Naive thymus-derived CD8-positive, alpha-beta T cell (primary cell): ENCODE results near the gene SCYL1. TPM values are rescaled to one million over a fixed set of nuclear protein-coding genes. Genes with fewer than 3 reads are reported as not detected.

ENCODE experiments used
- ATAC-seq, 2 donors: fragments of 150-1000 bp; cut with Tn5 transposase in 1 of 2; sonication (Bioruptor Pico), chemical (Tn5 transposase) in 1 of 2; 1 replicate in 1 of 2; 2 replicates in 1 of 2; pipeline ENCODE4 v1.10.0; 2021; ENCODE audit warnings: mild to moderate bottlenecking in 2 of 2, moderate library complexity in 2 of 2
- POLR2A ChIA-PET: fragments of 350-600 bp; sonication (Branson Sonifier 250); formaldehyde crosslinking; loops from one replicate; lab custom pipeline; 2021; ENCODE audit warnings: antibody characterized with exemption; lab: Charles Lee
- DNase-seq, 10 donors: peaks; one replicate each; pipeline versions ENCODE4 v3.0.0 to v3.0.0-alpha.2; 2020 to 2022
- H3K27ac Mint-ChIP-seq, 10 donors: one replicate each; pipeline ENCODE4 v1.8.0; 2020 to 2022; ENCODE audit warnings: mild to moderate bottlenecking in 10 of 10, mixed read lengths in 10 of 10, moderate library complexity in 4 of 10, inconsistent platforms in 1 of 10
- H3K27me3 Mint-ChIP-seq, 5 donors: one replicate each; pipeline ENCODE4 v1.8.0; 2021 to 2022; ENCODE audit warnings: mixed read lengths in 5 of 5
- H3K36me3 Mint-ChIP-seq, 3 donors: one replicate each; pipeline ENCODE4 v1.8.0; 2020 to 2022; ENCODE audit warnings: mixed read lengths in 3 of 3, mild to moderate bottlenecking in 2 of 3, inconsistent platforms in 1 of 3
- H3K4me1 Mint-ChIP-seq, 4 donors: one replicate each; pipeline ENCODE4 v1.8.0; 2021 to 2022; ENCODE audit warnings: mixed read lengths in 4 of 4
- H3K4me3 Mint-ChIP-seq, 10 donors: one replicate each; pipeline ENCODE4 v1.8.0; 2020 to 2022; ENCODE audit warnings: mild to moderate bottlenecking in 10 of 10, mixed read lengths in 10 of 10, moderate library complexity in 6 of 10, inconsistent platforms in 1 of 10
- H3K9me3 Mint-ChIP-seq, 9 donors: one replicate each; pipeline ENCODE4 v1.8.0; 2020 to 2022; ENCODE audit warnings: mixed read lengths in 9 of 9, mild to moderate bottlenecking in 3 of 9, inconsistent platforms in 1 of 9, moderate library complexity in 1 of 9
- polyA plus RNA-seq, 3 donors: library from polyadenylated mRNA; unstranded; fragments of 300-500 nt; fragmentation: Illumina TruSeq; gene quantifications; one replicate each; pipeline ENCODE4 v1.2.3, GENCODE V29; 2021
- total RNA-seq, 8 experiments: library from RNA in 2 of 8; stranded (reverse) in 2 of 8; gene quantifications; one replicate each; pipeline ENCODE4 v1.2.3 and lab custom pipeline; 2021 to 2026

SCYL1 gene
- total and polyA plus RNA-seq, 5 experiments from 2014 or later: 23.2 to 70.6 (median 41.5) TPM

DNA sequence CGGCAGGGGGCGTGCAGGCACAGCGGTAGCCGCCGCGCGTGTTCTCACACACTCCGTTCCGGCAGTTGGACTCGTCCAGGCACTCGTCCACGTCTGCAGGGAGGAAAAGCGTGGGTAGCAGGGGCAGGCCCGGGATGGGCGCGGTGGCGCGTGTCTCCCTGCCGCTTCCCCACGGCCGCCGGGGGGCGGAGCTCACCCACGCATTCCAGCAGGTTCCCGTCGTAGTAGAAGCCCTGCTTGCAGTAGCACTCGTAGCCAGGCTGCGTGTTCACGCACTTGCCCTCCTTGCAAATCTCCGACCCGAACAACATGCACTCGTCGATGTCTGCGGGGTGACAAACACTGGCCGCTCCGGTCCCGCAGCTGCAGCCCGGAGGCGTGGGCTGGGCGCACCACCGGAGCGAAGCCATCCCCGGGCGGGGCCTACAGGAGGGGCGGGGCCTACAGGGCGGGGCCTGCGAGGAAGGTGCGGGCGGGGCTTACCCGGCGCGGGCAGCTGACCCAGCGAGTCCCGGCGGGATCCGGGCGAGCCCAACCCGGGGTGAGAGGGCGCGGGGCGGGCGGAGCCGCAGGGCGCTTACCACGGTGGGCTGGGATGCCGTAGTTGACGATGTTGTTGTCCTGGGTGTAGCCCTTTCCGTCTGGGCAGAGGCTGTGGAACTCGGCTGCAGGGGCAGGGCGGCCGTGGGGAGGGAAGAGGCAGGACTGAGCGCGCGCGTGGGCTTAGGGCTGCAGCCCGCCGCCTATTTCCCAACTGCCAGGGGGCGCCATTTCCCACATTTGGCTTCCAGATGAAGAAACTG lies 15.6 kb downstream of the SCYL1 start:
- DNase-seq (peak; percentile 79 to 99 (median 86)), ATAC-seq (peak; percentile 77 to 84)
- H3K36me3 Mint-ChIP-seq: peaks cover 0 to 24% (median 0%) of the 10 kb centered on the region in 3 donors
- peak overlapping the region; percentile 80 to 96 (median 86) for H3K27ac Mint-ChIP-seq
- H3K9me3 Mint-ChIP-seq: no peaks in the 10 kb centered on the region
- peaks cover 15 to 41% (median 31%) of the 10 kb centered on the region in 4 donors for H3K4me1 Mint-ChIP-seq
- POLR2A ChIA-PET: interaction anchor here (0.5 to 12.3 kb wide), 27 partner anchors 8 to 500 kb away, joined by 3 to 260 read pairs (median 5); partner anchors contain the start of genes BANF1, EHBP1L1, FAM89B and KCNK7
- H3K27me3 Mint-ChIP-seq: no peaks in the 10 kb centered on the region
- H3K4me3 Mint-ChIP-seq: peak overlapping the region; percentile 77 to 90 (median 85)

DNA sequence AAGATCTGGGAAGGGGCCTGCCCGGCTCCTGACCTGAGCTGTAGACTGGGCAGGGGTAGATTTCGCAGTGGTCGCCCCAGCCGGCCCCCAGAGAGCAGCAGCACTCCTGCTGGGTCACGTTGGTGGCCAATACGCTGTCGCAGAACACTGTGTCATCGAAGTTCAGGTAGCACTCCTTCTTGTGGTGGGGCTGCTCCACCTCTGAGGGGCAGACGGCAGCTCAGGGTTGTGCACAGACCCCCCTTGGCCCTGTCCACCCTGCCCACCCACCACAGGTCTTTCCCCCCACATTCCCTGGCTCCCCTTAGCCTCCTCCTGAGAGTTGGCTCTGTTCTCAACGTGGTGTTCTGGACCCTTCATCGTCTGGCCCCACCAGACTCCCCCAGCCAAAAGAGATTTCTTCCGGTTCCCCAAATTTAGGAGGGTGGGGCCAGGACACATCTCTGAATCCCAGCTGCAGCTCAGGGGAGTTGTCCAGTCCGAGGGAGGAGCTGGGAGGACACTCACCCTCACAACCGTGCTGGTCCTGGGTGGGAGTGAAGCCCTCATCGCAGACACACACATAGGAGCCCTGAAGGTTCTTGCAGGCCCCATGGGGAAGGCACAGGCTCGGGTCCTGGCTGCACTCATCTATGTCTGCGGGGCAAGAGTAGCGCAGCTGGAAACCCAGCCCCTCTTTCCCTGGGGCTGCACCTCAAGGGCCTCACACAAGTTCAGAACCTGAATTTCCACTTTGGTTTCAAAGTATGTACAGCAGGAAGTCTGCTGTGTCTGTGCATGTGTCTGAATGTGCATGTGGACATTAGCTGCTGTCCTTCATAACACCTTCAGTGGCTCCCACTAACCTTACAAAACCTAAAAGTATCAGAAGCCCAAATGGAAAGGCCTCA lies 16.5 kb downstream of the SCYL1 start:
- DNase-seq (no peak), ATAC-seq (peak in 1 of 2 donors; percentile 1)
- H3K27ac Mint-ChIP-seq: peak overlapping the region; percentile 34 to 96 (median 87)
- H3K27me3 Mint-ChIP-seq: no peaks in the 10 kb centered on the region
- peaks cover 20 to 46% (median 39%) of the 10 kb centered on the region in 4 donors for H3K4me1 Mint-ChIP-seq
- POLR2A ChIA-PET: interaction anchor here (0.5 to 12.3 kb wide), 18 partner anchors 11 to 501 kb away, joined by 3 to 260 read pairs (median 18); partner anchors contain the start of genes BANF1, EHBP1L1, FAM89B and KCNK7
- H3K36me3 Mint-ChIP-seq: peaks cover 0 to 21% (median 0%) of the 10 kb centered on the region in 3 donors
- H3K4me3 Mint-ChIP-seq: peak overlapping the region; percentile 77 to 90 (median 85)
- no peaks in the 10 kb centered on the region for H3K9me3 Mint-ChIP-seq

DNA sequence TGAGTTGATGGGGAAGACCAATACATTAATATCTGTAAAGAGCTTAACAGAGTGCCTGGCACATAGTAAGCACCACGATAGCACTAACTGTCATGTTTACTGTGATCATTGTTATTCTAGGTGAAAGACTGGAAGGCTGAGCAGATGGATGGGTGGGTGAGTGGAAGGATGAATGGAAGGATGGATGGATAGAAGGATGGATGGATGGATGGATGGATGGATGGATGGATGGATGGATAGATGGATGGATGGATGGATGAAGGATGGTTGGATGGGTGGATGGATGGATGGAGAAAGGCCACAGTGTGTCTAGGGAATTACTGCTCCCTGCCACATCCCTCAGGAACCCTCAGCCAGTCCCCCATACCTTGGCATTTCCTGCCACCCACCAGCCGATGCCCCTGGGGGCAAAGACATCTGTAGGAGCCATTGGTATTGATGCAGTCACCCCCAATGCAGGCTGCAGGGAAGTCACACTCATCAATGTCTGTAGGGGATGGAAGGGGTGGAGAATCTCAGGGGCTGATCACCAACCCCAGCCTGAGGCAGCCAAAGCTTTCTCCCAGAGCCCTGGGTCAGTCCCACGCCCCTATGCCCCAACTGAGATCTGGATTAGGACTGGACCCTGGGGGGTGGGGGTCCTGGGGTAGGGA lies 18.0 kb downstream of the SCYL1 start:
- peak overlapping the region in 9 of 10 donors; percentile 7 to 81 (median 34) for H3K27ac Mint-ChIP-seq
- H3K9me3 Mint-ChIP-seq: no peaks in the 10 kb centered on the region
- peaks cover 22 to 61% (median 48%) of the 10 kb centered on the region in 4 donors for H3K4me1 Mint-ChIP-seq
- DNase-seq: no peak
- no peak for ATAC-seq
- H3K27me3 Mint-ChIP-seq: no peaks in the 10 kb centered on the region
- H3K4me3 Mint-ChIP-seq: peak overlapping the region in 1 of 10 donors; percentile 2
- POLR2A ChIA-PET: interaction anchor here (0.7 to 12.3 kb wide), 8 partner anchors 11 to 1564 kb away, joined by 3 to 260 read pairs (median 52); partner anchors contain the start of genes EHBP1L1, FAM89B, KCNK7 and LTBP3
- H3K36me3 Mint-ChIP-seq: peaks cover 0 to 24% (median 0%) of the 10 kb centered on the region in 3 donors

DNA sequence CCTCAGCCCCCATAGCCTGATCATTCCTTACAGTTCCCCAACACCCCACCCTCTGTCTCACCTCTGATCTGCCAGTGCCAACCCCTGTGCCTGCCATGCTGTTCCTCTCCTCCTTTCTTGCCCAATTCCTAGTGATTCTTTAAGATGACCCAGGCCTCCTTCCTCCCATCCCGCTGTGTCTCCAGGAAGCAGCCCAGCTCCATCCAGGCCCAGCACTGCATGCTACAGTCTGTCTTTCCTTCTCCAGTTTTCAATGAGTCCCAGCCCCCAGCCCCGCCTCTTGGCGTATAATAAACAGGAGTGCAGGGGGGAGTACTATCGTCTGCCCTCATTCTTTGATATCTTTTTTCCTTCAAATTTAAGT lies 21.0 kb downstream of the SCYL1 start:
- no peaks in the 10 kb centered on the region for H3K27me3 Mint-ChIP-seq
- peaks cover 0 to 49% (median 4%) of the 10 kb centered on the region in 3 donors for H3K36me3 Mint-ChIP-seq
- peak overlapping the region; percentile 43 to 89 (median 78) for H3K4me3 Mint-ChIP-seq
- H3K27ac Mint-ChIP-seq: peak overlapping the region; percentile 53 to 99 (median 96)
- POLR2A ChIA-PET: interaction anchor here (0.9 to 12.3 kb wide), 12 partner anchors 8 to 123 kb away, joined by 3 to 260 read pairs (median 7); partner anchors contain the start of genes EHBP1L1, FAM89B, MALAT1 and MAP3K11
- H3K4me1 Mint-ChIP-seq: peaks cover 32 to 76% (median 64%) of the 10 kb centered on the region in 4 donors
- DNase-seq (no peak), ATAC-seq (no peak)
- no peaks in the 10 kb centered on the region for H3K9me3 Mint-ChIP-seq

DNA sequence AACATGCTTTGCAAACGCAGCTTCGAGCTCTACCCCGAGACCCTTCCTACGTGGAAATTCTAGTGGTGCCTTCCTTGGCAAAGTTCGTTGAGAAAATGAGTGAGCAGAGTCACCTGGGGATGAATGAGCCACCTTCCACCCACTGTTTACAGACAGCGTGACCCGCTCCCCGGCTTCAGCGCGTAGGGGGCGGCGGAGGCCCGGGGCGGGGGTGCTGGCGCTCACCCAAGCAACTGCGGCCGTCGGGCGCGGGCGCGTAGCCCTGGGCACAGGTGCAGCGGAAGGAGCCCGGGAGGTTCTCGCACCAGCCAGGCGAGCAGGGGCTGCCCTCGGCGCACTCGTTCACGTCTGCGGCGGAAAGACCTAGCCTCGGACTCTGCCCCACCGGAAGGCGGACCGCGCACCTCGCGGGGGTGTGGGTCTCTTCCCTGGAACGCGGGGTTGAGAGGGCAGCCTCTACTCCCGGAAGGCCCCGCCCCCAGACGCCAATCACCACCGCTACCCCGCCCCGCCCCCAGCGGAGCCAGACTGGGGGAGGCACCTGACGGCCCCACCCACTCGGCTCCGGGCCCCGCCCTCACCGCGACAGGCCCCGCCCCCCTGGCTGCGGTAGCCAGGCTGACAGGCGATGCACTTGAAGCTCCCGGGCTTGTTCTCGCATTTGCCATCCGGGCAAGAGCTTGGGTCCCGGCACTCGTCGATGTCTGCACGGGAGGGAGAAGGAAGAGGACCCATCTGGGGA lies 21.5 kb downstream of the SCYL1 start:
- peak; percentile 95 to 100 (median 98) for DNase-seq
- Mint-ChIP-seq H3K36me3 (peaks cover 0 to 55% (median 7%) of the 10 kb centered on the region in 3 donors), H3K27ac (peak overlapping the region; percentile 53 to 99 (median 96)), H3K4me3 (peak overlapping the region; percentile 77 to 89 (median 83)), H3K9me3 (no peaks in the 10 kb centered on the region), H3K4me1 (peaks cover 32 to 75% (median 64%) of the 10 kb centered on the region in 4 donors), H3K27me3 (no peaks in the 10 kb centered on the region)
- peak; percentile 82 for ATAC-seq
- POLR2A ChIA-PET: interaction anchor here (0.6 to 12.3 kb wide), 21 partner anchors 8 to 1864 kb away, joined by 3 to 260 read pairs (median 5); partner anchors contain the start of genes EHBP1L1, FAM89B, LTBP3 and MALAT1

DNA sequence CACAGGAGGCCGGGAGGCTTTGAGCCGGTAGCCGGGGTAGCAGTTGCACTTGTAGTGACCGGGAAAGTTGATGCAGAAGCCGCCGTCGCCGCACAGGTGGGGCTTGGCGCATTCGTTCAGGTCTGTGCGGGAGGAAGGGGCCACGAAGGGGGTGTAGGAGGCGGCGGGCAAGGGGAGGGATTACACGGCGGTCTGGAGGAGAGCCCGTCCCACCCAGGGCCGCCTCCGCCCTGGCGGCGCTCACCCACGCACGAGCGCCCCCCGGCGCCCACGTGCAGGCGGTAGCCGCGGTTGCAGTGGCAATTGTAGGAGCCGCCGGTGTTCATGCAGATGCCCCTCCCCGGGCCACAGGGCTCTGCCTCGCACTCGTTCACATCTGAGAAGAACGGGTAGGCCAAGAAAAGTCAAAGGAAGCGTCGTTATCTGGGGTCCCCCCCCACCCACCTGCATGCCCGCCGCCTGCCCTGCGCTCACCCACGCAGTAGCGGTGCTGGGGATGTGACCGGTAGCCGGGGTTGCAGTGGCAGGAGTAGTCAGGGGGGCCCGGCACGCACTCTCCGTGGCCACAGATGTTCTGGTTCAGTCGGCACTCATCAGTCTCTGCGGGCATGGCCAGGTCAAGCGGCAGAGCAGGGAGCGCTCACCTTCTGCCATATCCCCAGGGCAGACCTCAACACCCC lies 22.7 kb downstream of the SCYL1 start:
- H3K9me3 Mint-ChIP-seq: no peaks in the 10 kb centered on the region
- peaks cover 0 to 59% (median 13%) of the 10 kb centered on the region in 3 donors for H3K36me3 Mint-ChIP-seq
- POLR2A ChIA-PET: interaction anchor here (0.9 to 12.3 kb wide), 8 partner anchors 7 to 26 kb away, joined by 3 to 260 read pairs (median 5); partner anchors contain the start of genes EHBP1L1, FAM89B, LTBP3 and ZNRD2
- ATAC-seq (peak in 1 of 2 donors; percentile 6), DNase-seq (peak in 7 of 10 donors; percentile 41 to 75 (median 52))
- peaks cover 41 to 76% (median 68%) of the 10 kb centered on the region in 4 donors for H3K4me1 Mint-ChIP-seq
- peak overlapping the region; percentile 30 to 89 (median 81) for H3K4me3 Mint-ChIP-seq
- peak overlapping the region; percentile 80 to 99 (median 92) for H3K27ac Mint-ChIP-seq
- no peaks in the 10 kb centered on the region for H3K27me3 Mint-ChIP-seq

DNA sequence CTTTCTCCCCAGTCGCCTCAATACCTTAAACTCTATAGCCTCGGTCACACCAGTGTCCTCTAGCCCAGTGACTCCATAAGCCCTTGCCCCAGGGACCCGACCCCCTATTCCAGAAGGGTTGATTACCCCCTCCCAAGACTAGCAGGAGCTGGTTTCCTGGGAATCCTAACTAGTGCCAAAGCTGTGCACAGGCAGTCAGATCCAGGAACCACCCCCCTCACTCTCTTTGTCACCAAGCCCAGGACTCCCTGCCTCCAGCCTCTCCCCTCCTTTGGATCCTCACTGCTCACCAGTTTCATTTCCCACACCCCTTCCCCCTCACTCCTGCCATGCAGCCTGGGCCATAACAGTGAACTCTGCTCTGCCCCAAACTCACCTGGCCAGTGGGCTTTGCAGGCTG lies 23.5 kb downstream of the SCYL1 start:
- peak overlapping the region; percentile 71 to 95 (median 88) for H3K27ac Mint-ChIP-seq

DNA sequence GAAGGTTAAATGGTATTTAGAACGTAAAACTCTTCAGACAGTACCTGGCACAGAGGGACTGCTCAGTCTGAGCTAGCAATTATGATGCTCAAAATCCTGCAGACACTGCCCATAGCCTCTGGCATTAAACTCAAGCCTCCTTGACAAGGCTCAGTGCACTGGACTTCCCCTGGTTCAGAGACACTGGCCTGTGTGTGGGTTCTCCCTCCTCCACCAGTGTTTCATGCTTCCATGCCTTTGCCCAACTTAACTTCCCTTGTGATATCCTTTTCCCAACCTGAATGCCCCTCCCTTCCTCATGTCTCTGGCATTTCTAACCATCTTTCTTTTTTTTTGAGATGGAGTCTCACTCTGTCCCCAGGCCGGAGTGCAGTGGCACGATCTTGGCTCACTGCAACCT lies 24.2 kb downstream of the SCYL1 start:
- DNase-seq (no peak), ATAC-seq (no peak)
- no peaks in the 10 kb centered on the region for H3K9me3 Mint-ChIP-seq
- POLR2A ChIA-PET: interaction anchor here (0.6 to 10.5 kb wide), 9 partner anchors 9 to 231 kb away, joined by 3 to 260 read pairs (median 4); partner anchors contain the start of genes EHBP1L1, FAM89B, LTBP3 and ZNRD2
- H3K4me3 Mint-ChIP-seq: peak overlapping the region in 9 of 10 donors; percentile 6 to 72 (median 55)
- no peaks in the 10 kb centered on the region for H3K27me3 Mint-ChIP-seq
- H3K4me1 Mint-ChIP-seq: peaks cover 40 to 76% (median 70%) of the 10 kb centered on the region in 4 donors
- H3K36me3 Mint-ChIP-seq: peaks cover 0 to 57% (median 13%) of the 10 kb centered on the region in 3 donors
- H3K27ac Mint-ChIP-seq: peak overlapping the region in 9 of 10 donors; percentile 44 to 95 (median 84)

More for the DNA sequence above, 23.5 kb downstream of the SCYL1 start:
- ATAC-seq (no peak), DNase-seq (no peak)
- POLR2A ChIA-PET: interaction anchor here (0.6 to 10.5 kb wide), 9 partner anchors 9 to 25 kb away, joined by 3 to 260 read pairs (median 4); partner anchors contain the start of genes EHBP1L1, FAM89B, LTBP3 and ZNRD2
- no peaks in the 10 kb centered on the region for H3K27me3 Mint-ChIP-seq
- peak overlapping the region; percentile 30 to 82 (median 58) for H3K4me3 Mint-ChIP-seq
- H3K4me1 Mint-ChIP-seq: peaks cover 42 to 80% (median 71%) of the 10 kb centered on the region in 4 donors
- peaks cover 0 to 60% (median 13%) of the 10 kb centered on the region in 3 donors for H3K36me3 Mint-ChIP-seq
- no peaks in the 10 kb centered on the region for H3K9me3 Mint-ChIP-seq

DNA sequence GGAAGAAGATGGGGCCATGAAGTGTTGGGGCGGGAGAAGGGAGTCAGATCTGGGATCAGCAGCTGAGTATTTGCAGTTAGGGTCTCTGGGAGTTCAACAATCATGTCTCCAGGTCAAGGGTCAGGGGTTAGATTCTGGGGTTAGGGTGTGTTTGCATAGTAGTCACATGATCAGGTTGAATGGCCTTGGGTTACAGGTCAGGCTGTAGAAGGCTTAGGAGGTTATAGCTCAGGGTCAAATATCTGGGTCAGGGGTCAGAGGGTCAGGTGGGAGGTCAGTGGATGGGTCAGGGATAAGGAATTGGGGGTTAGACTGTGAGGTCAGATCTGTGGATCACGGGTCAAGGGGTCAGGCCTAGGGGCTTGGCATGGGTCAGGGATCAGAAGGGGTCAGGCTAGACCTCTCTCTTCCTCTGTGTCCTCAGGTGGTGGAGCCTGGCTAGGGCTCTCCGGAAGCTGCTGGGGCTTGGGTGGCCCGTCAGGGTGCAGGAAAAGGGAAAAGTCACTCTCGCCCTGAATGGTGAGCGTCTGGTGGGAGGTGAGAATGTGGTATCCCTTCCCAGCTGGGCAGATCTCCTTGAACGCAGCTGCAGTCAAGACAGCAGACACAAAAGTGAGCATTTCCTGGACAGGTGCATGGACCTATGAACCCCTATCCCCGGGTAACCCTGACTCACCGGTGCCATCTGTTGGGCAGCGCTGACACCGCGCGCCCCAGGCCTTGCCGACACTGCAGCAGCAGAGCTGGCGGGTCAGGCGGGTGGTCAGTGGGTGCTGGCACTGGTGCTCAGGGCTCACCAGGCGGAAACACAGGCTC lies 26.9 kb downstream of the SCYL1 start:
- H3K4me1 Mint-ChIP-seq: peaks cover 51 to 77% (median 75%) of the 10 kb centered on the region in 4 donors
- H3K27me3 Mint-ChIP-seq: no peaks in the 10 kb centered on the region
- DNase-seq (peak in 7 of 10 donors; percentile 33 to 77 (median 49)), ATAC-seq (peak; percentile 25 to 30)
- H3K36me3 Mint-ChIP-seq: peaks cover 0 to 45% (median 13%) of the 10 kb centered on the region in 3 donors
- H3K4me3 Mint-ChIP-seq: peak overlapping the region; percentile 16 to 91 (median 63)
- no peaks in the 10 kb centered on the region for H3K9me3 Mint-ChIP-seq
- POLR2A ChIA-PET: interaction anchor here (0.6 to 7.7 kb wide), 14 partner anchors 8 to 144 kb away, joined by 3 to 149 read pairs (median 6); partner anchors contain the start of genes EHBP1L1, FAM89B, MALAT1 and SCYL1
- peak overlapping the region; percentile 61 to 93 (median 82) for H3K27ac Mint-ChIP-seq
